OCI-LY7 (cell line): ENCODE measurements around the gene RAB10. TPM values are rescaled to one million over a fixed set of nuclear protein-coding genes. Genes with fewer than 3 reads are reported as not detected.
"Not testable (repeated sequence)": the region's sequence is repeated elsewhere in the genome, so short reads cannot be mapped to it uniquely, and the experiment has no call there.

ENCODE experiments used
- BruUV-seq: library from RNA; stranded (reverse); fragments of 400-500 nt; replicated peaks from 2 replicates; lab custom pipeline; 2021; lab: Mats Ljungman, UMichigan
- CTCF ChIA-PET: fragments of 300-600 bp; sonication (Branson Sonifier 250); formaldehyde crosslinking; loops from one replicate; lab custom pipeline; 2022; ENCODE audit warnings: antibody characterized with exemption; ENCODE audit not compliant: unreplicated experiment; lab: Charles Lee
- POLR2A ChIA-PET: fragments of 300-600 bp; sonication (Branson Sonifier 250); formaldehyde crosslinking; loops from one replicate; lab custom pipeline; 2022; ENCODE audit warnings: antibody characterized with exemption; lab: Charles Lee
- DNase-seq: peaks from one replicate; pipeline ENCODE4 v3.0.0-alpha.2; 2015; ENCODE audit warnings: low spot score
- H2AFZ ChIP-seq: fragments of 200-600 bp; sonication (generic), shearing (Covaris generic); 2 replicates; pipeline ENCODE4 v1.6.1; 2014; ENCODE audit warnings: mild to moderate bottlenecking, antibody characterized with exemption, low read length, moderate library complexity
- H3K27ac ChIP-seq: fragments of 200-600 bp; sonication (generic); 2 replicates; pipeline ENCODE4 v1.5.1; 2014; ENCODE audit warnings: mixed run types, low read depth, mild to moderate bottlenecking, moderate library complexity, low read length, inconsistent platforms; ENCODE audit not compliant: poor library complexity, severe bottlenecking
- H3K36me3 ChIP-seq: fragments of 200-600 bp; sonication (generic); 2 replicates; pipeline ENCODE4 v1.6.1; 2014; ENCODE audit warnings: mild to moderate bottlenecking, antibody characterized with exemption, low read length, moderate library complexity, mixed read lengths; ENCODE audit not compliant: insufficient read depth
- H3K4me1 ChIP-seq: fragments of 200-600 bp; sonication (generic); 2 replicates; pipeline ENCODE4 v1.5.1; 2014; ENCODE audit warnings: mild to moderate bottlenecking, low read length; ENCODE audit not compliant: insufficient read depth, poor library complexity, severe bottlenecking
- H3K4me2 ChIP-seq: fragments of 200-600 bp; sonication (generic); 2 replicates; pipeline ENCODE4 v1.6.1; 2014; ENCODE audit warnings: mild to moderate bottlenecking, low read length
- H3K4me3 ChIP-seq: fragments of 200-600 bp; sonication (generic); 2 replicates; pipeline ENCODE4 v1.5.1; 2014; ENCODE audit warnings: mild to moderate bottlenecking, low read depth, low read length; ENCODE audit not compliant: poor library complexity, severe bottlenecking
- H3K79me2 ChIP-seq: fragments of 200-600 bp; sonication (generic); 2 replicates; pipeline ENCODE4 v1.6.1; 2016; ENCODE audit warnings: low read depth, mild to moderate bottlenecking, low read length, moderate library complexity, mixed read lengths; ENCODE audit not compliant: insufficient read depth
- H3K9me2 ChIP-seq: fragments of 200-600 bp; sonication (generic); 2 replicates; pipeline ENCODE4 v1.6.1; 2016; ENCODE audit warnings: mild to moderate bottlenecking, low read length, mixed read lengths; ENCODE audit not compliant: insufficient read depth
- H3K9me3 ChIP-seq: fragments of 200-600 bp; sonication (generic); 2 replicates; pipeline ENCODE4 v1.6.1; 2014; ENCODE audit warnings: mild to moderate bottlenecking, mixed run types, low read length, mixed read lengths
- H4K20me1 ChIP-seq: fragments of 200-600 bp; sonication (generic); 2 replicates; pipeline ENCODE4 v1.6.1; 2014; ENCODE audit warnings: mild to moderate bottlenecking, antibody characterized with exemption, low read length, moderate library complexity, mixed read lengths; ENCODE audit not compliant: insufficient read depth
- CTCF ChIP-seq: fragments of 200-600 bp; sonication (generic); conservative IDR thresholded peaks from 2 replicates; pipeline ENCODE4 v1.5.1; 2014; ENCODE audit warnings: mild to moderate bottlenecking, antibody characterized with exemption, low read length, moderate library complexity, mixed read lengths
- EZH2phosphoT487 ChIP-seq: fragments of 200-600 bp; sonication (generic); IDR thresholded peaks from 2 replicates; pipeline ENCODE4 v1.6.1; 2018; ENCODE audit warnings: low read depth, borderline replicate concordance, mild to moderate bottlenecking, mixed run types, antibody characterized with exemption, low read length, moderate library complexity, mixed read lengths
- intact Hi-C: fragments of 100-400 bp; cut with micrococcal nuclease; formaldehyde crosslinking; loops from one replicate; pipeline ENCODE4 v1.10.0; 2022; ENCODE audit not compliant: unreplicated experiment
- total RNA-seq, 2 experiments: library from RNA; depleted of rRNA in 1 of 2; stranded (reverse); fragments of >200 nt in 1 of 2; shearing (Covaris generic) in 1 of 2; gene quantifications; 2 replicates each; pipeline ENCODE4 v1.2.3, GENCODE V29; 2014 to 2022

The RAB10 gene
- total RNA-seq, 2 experiments from 2014 or later: 58.3 to 96.7 TPM

GRCh38 chr2:25993049-25993448 is 40.8 kb upstream of the RAB10 start:
- no peaks in the 10 kb centered on the region for H3K9me2 ChIP-seq
- H4K20me1 ChIP-seq: no peaks in the 10 kb centered on the region
- POLR2A ChIA-PET: interaction anchor here (0.7 to 1.0 kb wide), 5 partner anchors 144 to 509 kb away, joined by 3 to 6 read pairs (median 4); no protein-coding TSS in a partner anchor
- TF ChIP-seq EZH2phosphoT487: no peak
- TF ChIP-seq CTCF: no peak
- H3K36me3 ChIP-seq: no peaks in the 10 kb centered on the region
- H2AFZ ChIP-seq: no peak overlapping the region
- no peaks in the 10 kb centered on the region for H3K79me2 ChIP-seq
- no peak for DNase-seq
- no peak overlapping the region for H3K4me3 ChIP-seq
- intact Hi-C loops: loop anchor here (1.0 kb wide), 1 partner anchor 42 kb away; no protein-coding TSS in a partner anchor
- H3K4me2 ChIP-seq: no peak overlapping the region
- CTCF ChIA-PET: no interaction called here
- H3K9me3 ChIP-seq: no peaks in the 10 kb centered on the region
- no TSS peak for BruUV-seq
- H3K4me1 ChIP-seq: no peaks in the 10 kb centered on the region
- H3K27ac ChIP-seq: no peak overlapping the region

DNA sequence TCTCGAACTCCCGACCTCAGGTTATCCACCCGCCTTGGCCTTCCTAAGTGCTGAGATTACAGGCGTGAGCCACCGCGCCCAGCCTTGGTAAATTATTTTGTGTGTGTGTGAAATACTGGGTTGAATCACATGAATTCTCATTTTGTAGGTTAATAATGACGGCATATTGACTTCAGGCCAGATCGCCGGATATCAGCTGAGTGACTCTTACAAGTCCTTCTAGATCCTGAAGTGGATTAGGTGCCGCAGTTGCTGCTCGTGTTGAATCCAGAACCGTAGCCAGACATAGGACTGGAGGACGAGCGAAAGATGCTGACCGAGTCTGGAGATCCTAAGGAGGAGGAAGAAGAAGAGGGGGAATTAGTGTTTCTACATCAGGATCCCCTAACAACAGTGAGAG is 39.4 kb upstream of the RAB10 start:
- intact Hi-C loops: no loop called here
- no TSS peak for BruUV-seq
- no peak for DNase-seq
- Histone ChIP-seq H3K79me2 (no peaks in the 10 kb centered on the region), H3K4me1 (no peaks in the 10 kb centered on the region), H3K27ac (no peak overlapping the region), H2AFZ (no peak overlapping the region), H4K20me1 (no peaks in the 10 kb centered on the region), H3K36me3 (no peaks in the 10 kb centered on the region), H3K9me3 (no peaks in the 10 kb centered on the region), H3K9me2 (no peaks in the 10 kb centered on the region), H3K4me2 (no peak overlapping the region), H3K4me3 (no peak overlapping the region)
- ChIA-PET CTCF (no interaction called here), POLR2A (no interaction called here)
- TF ChIP-seq EZH2phosphoT487 (no peak), CTCF (no peak)

DNA sequence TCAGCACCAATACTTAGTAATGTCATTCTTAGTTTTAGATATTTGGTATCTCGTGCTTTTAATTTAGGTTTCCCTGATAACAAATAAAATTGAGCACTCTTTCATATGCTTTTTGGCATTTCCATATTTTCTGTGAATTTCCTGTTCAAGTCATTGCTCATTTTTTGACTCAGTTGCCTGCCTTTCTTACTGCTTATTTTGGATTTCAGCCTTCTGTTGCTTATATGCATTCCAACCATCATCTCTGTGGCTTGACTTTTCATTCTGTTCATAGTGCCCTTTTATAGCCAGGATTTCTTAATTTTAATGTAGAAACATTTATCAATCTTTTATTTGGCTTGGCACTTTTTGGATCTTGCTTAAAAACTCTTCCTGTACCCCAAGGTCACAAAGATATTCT is 37.0 kb upstream of the RAB10 start:
- DNase-seq: no peak
- POLR2A ChIA-PET: no interaction called here

GRCh38 chr2:25998816-25999383 is 35.0 kb upstream of the RAB10 start:
- DNase-seq, intact Hi-C loops, CTCF ChIA-PET: not testable (repeated sequence)

More for the DNA sequence above, 37.0 kb upstream of the RAB10 start:
- H3K9me2 ChIP-seq: no peaks in the 10 kb centered on the region
- no peaks in the 10 kb centered on the region for H4K20me1 ChIP-seq
- H3K79me2 ChIP-seq: no peaks in the 10 kb centered on the region
- H3K4me3 ChIP-seq: no peak overlapping the region
- no peak overlapping the region for H3K27ac ChIP-seq
- no peak overlapping the region for H3K4me2 ChIP-seq
- BruUV-seq: no TSS peak
- no peaks in the 10 kb centered on the region for H3K4me1 ChIP-seq
- intact Hi-C loops: no loop called here
- TF ChIP-seq EZH2phosphoT487: no peak
- no peak for TF ChIP-seq CTCF
- H2AFZ ChIP-seq: no peak overlapping the region
- CTCF ChIA-PET: no interaction called here
- no peaks in the 10 kb centered on the region for H3K36me3 ChIP-seq
- no peaks in the 10 kb centered on the region for H3K9me3 ChIP-seq

More at GRCh38 chr2:25998816-25999383, 35.0 kb upstream of the RAB10 start:
- H4K20me1 ChIP-seq, H3K36me3 ChIP-seq, H3K27ac ChIP-seq, H3K79me2 ChIP-seq, H3K9me3 ChIP-seq, H3K4me1 ChIP-seq, POLR2A ChIA-PET, H2AFZ ChIP-seq, H3K4me3 ChIP-seq, H3K9me2 ChIP-seq, H3K4me2 ChIP-seq, BruUV-seq: not testable (repeated sequence)
